ENCODE measurements around the gene PATJ.
"Not testable (repeated sequence)": the region's sequence is repeated elsewhere in the genome, so short reads cannot be mapped to it uniquely, and the experiment has no call there.

DNA sequence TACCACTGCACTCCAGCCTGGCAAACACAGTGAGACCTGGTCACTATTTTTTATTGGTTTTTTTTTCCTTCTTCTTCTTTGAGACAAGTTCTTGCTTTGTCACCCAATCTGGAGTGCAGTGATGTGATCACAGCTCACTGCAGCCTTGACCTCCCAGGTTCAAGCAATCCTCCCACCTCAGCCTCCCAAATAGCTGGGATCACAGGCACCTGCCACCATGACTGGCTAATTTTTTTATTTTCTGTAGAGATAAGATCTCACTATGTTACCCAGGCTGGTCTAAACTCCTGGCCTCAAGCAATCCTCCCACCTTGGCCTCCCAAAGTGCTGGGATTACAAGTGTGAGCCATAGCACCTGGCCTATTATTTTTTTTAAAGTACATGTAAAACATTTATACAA is 148.2 kb downstream of the PATJ start:
- TF ChIP-seq, protein P1, sequence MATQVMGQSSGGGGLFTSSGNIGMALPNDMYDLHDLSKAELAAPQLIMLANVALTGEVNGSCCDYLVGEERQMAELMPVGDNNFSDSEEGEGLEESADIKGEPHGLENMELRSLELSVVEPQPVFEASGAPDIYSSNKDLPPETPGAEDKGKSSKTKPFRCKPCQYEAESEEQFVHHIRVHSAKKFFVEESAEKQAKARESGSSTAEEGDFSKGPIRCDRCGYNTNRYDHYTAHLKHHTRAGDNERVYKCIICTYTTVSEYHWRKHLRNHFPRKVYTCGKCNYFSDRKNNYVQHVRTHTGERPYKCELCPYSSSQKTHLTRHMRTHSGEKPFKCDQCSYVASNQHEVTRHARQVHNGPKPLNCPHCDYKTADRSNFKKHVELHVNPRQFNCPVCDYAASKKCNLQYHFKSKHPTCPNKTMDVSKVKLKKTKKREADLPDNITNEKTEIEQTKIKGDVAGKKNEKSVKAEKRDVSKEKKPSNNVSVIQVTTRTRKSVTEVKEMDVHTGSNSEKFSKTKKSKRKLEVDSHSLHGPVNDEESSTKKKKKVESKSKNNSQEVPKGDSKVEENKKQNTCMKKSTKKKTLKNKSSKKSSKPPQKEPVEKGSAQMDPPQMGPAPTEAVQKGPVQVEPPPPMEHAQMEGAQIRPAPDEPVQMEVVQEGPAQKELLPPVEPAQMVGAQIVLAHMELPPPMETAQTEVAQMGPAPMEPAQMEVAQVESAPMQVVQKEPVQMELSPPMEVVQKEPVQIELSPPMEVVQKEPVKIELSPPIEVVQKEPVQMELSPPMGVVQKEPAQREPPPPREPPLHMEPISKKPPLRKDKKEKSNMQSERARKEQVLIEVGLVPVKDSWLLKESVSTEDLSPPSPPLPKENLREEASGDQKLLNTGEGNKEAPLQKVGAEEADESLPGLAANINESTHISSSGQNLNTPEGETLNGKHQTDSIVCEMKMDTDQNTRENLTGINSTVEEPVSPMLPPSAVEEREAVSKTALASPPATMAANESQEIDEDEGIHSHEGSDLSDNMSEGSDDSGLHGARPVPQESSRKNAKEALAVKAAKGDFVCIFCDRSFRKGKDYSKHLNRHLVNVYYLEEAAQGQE (IDR thresholded peaks at IDR 0.05; ENCODE audit: unreplicated experiment), result not testable (repeated sequence)
- TF ChIP-seq, protein P2, sequence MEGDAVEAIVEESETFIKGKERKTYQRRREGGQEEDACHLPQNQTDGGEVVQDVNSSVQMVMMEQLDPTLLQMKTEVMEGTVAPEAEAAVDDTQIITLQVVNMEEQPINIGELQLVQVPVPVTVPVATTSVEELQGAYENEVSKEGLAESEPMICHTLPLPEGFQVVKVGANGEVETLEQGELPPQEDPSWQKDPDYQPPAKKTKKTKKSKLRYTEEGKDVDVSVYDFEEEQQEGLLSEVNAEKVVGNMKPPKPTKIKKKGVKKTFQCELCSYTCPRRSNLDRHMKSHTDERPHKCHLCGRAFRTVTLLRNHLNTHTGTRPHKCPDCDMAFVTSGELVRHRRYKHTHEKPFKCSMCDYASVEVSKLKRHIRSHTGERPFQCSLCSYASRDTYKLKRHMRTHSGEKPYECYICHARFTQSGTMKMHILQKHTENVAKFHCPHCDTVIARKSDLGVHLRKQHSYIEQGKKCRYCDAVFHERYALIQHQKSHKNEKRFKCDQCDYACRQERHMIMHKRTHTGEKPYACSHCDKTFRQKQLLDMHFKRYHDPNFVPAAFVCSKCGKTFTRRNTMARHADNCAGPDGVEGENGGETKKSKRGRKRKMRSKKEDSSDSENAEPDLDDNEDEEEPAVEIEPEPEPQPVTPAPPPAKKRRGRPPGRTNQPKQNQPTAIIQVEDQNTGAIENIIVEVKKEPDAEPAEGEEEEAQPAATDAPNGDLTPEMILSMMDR (conservative IDR thresholded peaks at IDR 0.05; ENCODE audit: low read depth in 2 of 2), result not testable (repeated sequence)
- not testable (repeated sequence) for TF ChIP-seq POLR2AphosphoS5 (IDR thresholded peaks at IDR 0.05; ENCODE audit: low read depth); EZH2 (IDR thresholded peaks at IDR 0.05; ENCODE audit: low read depth, unreplicated experiment)
